Stimulated activated CD8-positive, alpha-beta memory T cell treated with anti-CD3 and anti-CD28 coated beads, Interleukin-4, amount 100 ng/mL, for 24 hours (primary cell): ENCODE measurements around the gene RETREG1.

Experiments used
- DNase-seq: peaks from one replicate; pipeline ENCODE4 v3.0.0-alpha.2; 2020; ENCODE audit warnings: low read depth

RETREG1 gene

GRCh38 chr5:16528382-16529110 lies 88.3 kb downstream of the RETREG1 start:
- no peak for DNase-seq

- DNase-seq, result no peak
Measured at GRCh38 chr5:16525651-16526050, 91.1 kb downstream of the RETREG1 start.

- no peak for DNase-seq
Measured at GRCh38 chr5:16524286-16524685, 92.5 kb downstream of the RETREG1 start.

- no peak for DNase-seq
Measured at GRCh38 chr5:16521521-16522483, 95.0 kb downstream of the RETREG1 start.

- no peak for DNase-seq
Measured at GRCh38 chr5:16520841-16521240, 96.0 kb downstream of the RETREG1 start.

- DNase-seq, result no peak
Measured at GRCh38 chr5:16519435-16519834, 97.4 kb downstream of the RETREG1 start.

GRCh38 chr5:16518606-16519005 lies 98.2 kb downstream of the RETREG1 start:
- no peak for DNase-seq

GRCh38 chr5:16515532-16515931 lies 101.3 kb downstream of the RETREG1 start:
- DNase-seq, result no peak

GRCh38 chr5:16510098-16510497 lies 106.7 kb downstream of the RETREG1 start:
- DNase-seq, result no peak

- DNase-seq, result no peak
Measured at GRCh38 chr5:16508730-16509531, 107.9 kb downstream of the RETREG1 start.

- DNase-seq, result no peak
Measured at GRCh38 chr5:16507716-16508115, 109.1 kb downstream of the RETREG1 start.

- no peak for DNase-seq
Measured at GRCh38 chr5:16505904-16506303, 110.9 kb downstream of the RETREG1 start.

- DNase-seq, result no peak
Measured at GRCh38 chr5:16505140-16505891, 111.5 kb downstream of the RETREG1 start.

GRCh38 chr5:16504571-16504970 lies 112.2 kb downstream of the RETREG1 start:
- DNase-seq, result no peak

- no peak for DNase-seq
Measured at GRCh38 chr5:16502866-16503265, 113.9 kb downstream of the RETREG1 start.

GRCh38 chr5:16500024-16500423 lies 116.8 kb downstream of the RETREG1 start:
- no peak for DNase-seq

GRCh38 chr5:16497546-16497945 lies 119.3 kb downstream of the RETREG1 start:
- no peak for DNase-seq

GRCh38 chr5:16493261-16493660 lies 123.5 kb downstream of the RETREG1 start:
- no peak for DNase-seq

GRCh38 chr5:16492398-16493140 lies 124.2 kb downstream of the RETREG1 start:
- DNase-seq, result no peak

GRCh38 chr5:16490911-16491310 lies 125.9 kb downstream of the RETREG1 start:
- no peak for DNase-seq

GRCh38 chr5:16489322-16489791 lies 127.4 kb downstream of the RETREG1 start:
- no peak for DNase-seq
